ENCODE results near the gene GABRA5. TPM values are rescaled to one million over a fixed set of nuclear protein-coding genes. Genes with fewer than 3 reads are reported as not detected.

GABRA5 gene
- total and polyA plus RNA-seq, 2 of the 13 experiments (the other 11 are each of a cell fraction or from before 2014, with no cell fraction given): not detected

- WGBS (ENCODE audit: low lambda C conversion rate): 85% methylated on average over 26 of the region's 26 CpGs
- Histone ChIP-seq H3K4me3 (replicated peaks in 1 of 3; ENCODE audit: insufficient read depth in 1 of 3, low read depth in 2 of 3, low read length in 3 of 3) (no peak overlapping the region), H4K20me1 (ENCODE audit: insufficient read depth, low read length) (no peaks in the 10 kb centered on the region), H2AFZ (ENCODE audit: low read length) (no peak overlapping the region), H3K9ac (ENCODE audit: insufficient read depth, low read depth, low read length) (no peak overlapping the region), H3K27ac (ENCODE audit: extremely low read length, insufficient read depth, low read length) (no peak overlapping the region), H3K27me3 (ENCODE audit: control insufficient read depth in 1 of 2, insufficient read depth in 2 of 2, low read length in 2 of 2) (0 out of 5 replicates have a peak, but pooled peaks cover 0 to 1% of the 10 kb centered on the region in 2 experiments), H3K79me2 (ENCODE audit: insufficient read depth, low read length) (no peaks in the 10 kb centered on the region), H3K4me2 (ENCODE audit: low read depth, low read length) (no peak overlapping the region), H3K4me1 (ENCODE audit: insufficient read depth, low read length) (peaks cover under 1% of the 10 kb centered on the region; the same call in 1 of the 2 replicates), H3K36me3 (replicated peaks in 1 of 2; ENCODE audit: control insufficient read depth in 1 of 2, insufficient read depth in 2 of 2, low read length in 2 of 2) (no peaks in the 10 kb centered on the region), H3K9me3 (ENCODE audit: low read length) (0 out of 2 replicates have a peak, but pooled peaks cover 4% of the 10 kb centered on the region)
- BruUV-seq (replicated peaks): no TSS peak
- no peak for TF ChIP-seq ATF3 (CRISPR knock-in tag; IDR thresholded peaks at IDR 0.05)
- TF ChIP-seq ZNF205 (CRISPR knock-in tag; IDR thresholded peaks at IDR 0.05): no peak
- TF ChIP-seq HOXA5 (CRISPR knock-in tag; IDR thresholded peaks at IDR 0.05): no peak
- TF ChIP-seq ZSCAN25 (CRISPR knock-in tag; IDR thresholded peaks at IDR 0.05): no peak
- no peak for TF ChIP-seq E2F5 (CRISPR knock-in tag; conservative IDR thresholded peaks at IDR 0.05)
- TF ChIP-seq ZBTB37 (CRISPR knock-in tag; IDR thresholded peaks at IDR 0.05): no peak
- TF ChIP-seq HOXA7 (CRISPR knock-in tag; IDR thresholded peaks at IDR 0.05): no peak
- TF ChIP-seq ZNF407 (CRISPR knock-in tag; IDR thresholded peaks at IDR 0.05; ENCODE audit: not compliant biosample characterization): no peak
- TF ChIP-seq MYNN (CRISPR knock-in tag; IDR thresholded peaks at IDR 0.05; ENCODE audit: low read depth): no peak
- no peak for TF ChIP-seq STAT5B (CRISPR knock-in tag; IDR thresholded peaks at IDR 0.05)
- TF ChIP-seq PTBP1 (IDR thresholded peaks at IDR 0.05; ENCODE audit: low read depth, low read length, poor library complexity, severe bottlenecking): no peak
- POLR2A ChIA-PET: no interaction called here
- in situ Hi-C loops (cut with HindIII; ENCODE audit: extremely low pct_ligation_motif_present, low pct_unique_long_range_greater_than_20kb): loop anchor here (5.0 kb wide), 2 partner anchors 123 to 463 kb away; no protein-coding TSS in a partner anchor
- no peak for ATAC-seq
- DNase-seq (ENCODE audit: low spot score): no peak
- intact Hi-C loops (cut with micrococcal nuclease; ENCODE audit: unreplicated experiment): no loop called here
- CTCF ChIA-PET (ENCODE audit: low intra/inter-chr PET ratio, low total read pairs): no interaction called here
- no peak for FAIRE-seq
Observed at GRCh38 chr15:26894181-26894580, 27.3 kb downstream of the GABRA5 start.

Data from HepG2 (cell line).